Adipose tissue (tissue), 3 donors: ENCODE measurements around the gene XAB2. TPM values are rescaled to one million over a fixed set of nuclear protein-coding genes. Genes with fewer than 3 reads are reported as not detected.

Experiments used
- H3K27ac ChIP-seq: one replicate; pipeline ENCODE4 v1.5.1; 2013; ENCODE audit warnings: low read depth, low read length
- WGBS, 3 donors: extraction: QIAGEN DNeasy Blood & Tissue Kit; methylation state at CpG; one replicate each; pipeline ENCODE4 v1.1.7; 2013; 5-methylcytosine and 5-hydroxymethylcytosine counted together
- polyA plus RNA-seq, 3 donors: library from polyadenylated mRNA; stranded (reverse); fragments of 200-250 nt; gene quantifications; one replicate each; pipeline ENCODE4 v1.2.3, GENCODE V29; 2013
- donor health status: healthy with polysubstance abuse.
- donor health status: Bipolar disorder and iron deficiency.
- donor health status: healthy.

XAB2 gene
- polyA plus RNA-seq, 3 donors, result 23.3 to 33.7 (median 29.4) TPM

GRCh38 chr19:7637374-7638256, 8.3 kb upstream of the XAB2 start:
- 27 to 33% (median 28%) methylated on average over 29 to 30 of the region's 30 CpGs for WGBS, 3 donors
- peak overlapping the region; percentile 62 for H3K27ac ChIP-seq

- 4 to 7% (median 6%) methylated on average over 57 to 61 of the region's 61 CpGs for WGBS, 3 donors
These were observed 7.5 kb upstream of the XAB2 start, which contains the start of gene STXBP2 for GRCh38 chr19:7636691-7637373. STXBP2 (plus strand) TSS chr19:7637110; CDS start chr19:7637150, 40 bp downstream.

DNA sequence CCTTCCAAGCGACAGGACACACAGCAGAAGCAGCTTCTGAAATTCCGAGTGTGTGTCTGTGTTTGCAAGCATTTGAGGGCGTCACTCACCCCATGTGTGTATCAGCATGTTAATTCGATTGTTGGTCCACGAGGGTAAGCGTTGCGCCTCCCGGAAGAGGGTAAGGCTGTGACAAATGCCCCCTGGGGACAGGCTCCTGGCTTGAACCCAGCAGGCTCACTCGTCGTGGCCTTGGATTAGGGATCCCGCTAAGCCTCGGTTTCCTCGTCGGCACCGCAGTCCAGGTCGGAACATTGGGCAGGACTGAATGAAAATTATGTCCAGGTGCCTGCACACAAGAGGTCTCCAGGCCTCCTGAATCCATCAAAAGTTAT, 7.0 kb upstream of the XAB2 start:
- H3K27ac ChIP-seq, result no peak overlapping the region
- 56 to 67% (median 65%) methylated on average over 16 of the region's 16 CpGs for WGBS, 3 donors

More at GRCh38 chr19:7636691-7637373, 7.5 kb upstream of the XAB2 start, which contains the start of gene STXBP2:
- peak within 1 kb of the TSS; percentile 62 for H3K27ac ChIP-seq

DNA sequence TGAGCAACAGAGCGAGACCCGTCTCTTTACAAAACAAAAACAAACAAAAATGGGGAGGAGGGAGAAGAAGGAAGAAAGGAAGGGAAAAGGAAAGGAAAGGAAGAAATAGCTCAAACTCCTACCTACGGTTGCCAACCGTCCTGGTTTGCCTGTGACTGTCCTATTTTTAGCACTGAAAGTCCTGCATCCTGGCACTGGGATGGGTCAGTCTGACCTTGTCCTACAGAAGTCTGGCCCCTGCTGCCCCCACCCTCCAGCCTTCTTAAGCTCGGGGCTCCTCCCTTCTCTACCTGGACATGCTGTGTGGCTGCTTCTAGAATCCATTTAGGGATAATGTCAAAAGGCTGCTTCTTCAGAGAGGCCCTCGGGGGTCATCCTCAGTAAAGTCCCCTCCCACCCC, 6.3 kb upstream of the XAB2 start:
- H3K27ac ChIP-seq, result no peak overlapping the region
- WGBS, 3 donors, result 42 to 61% (median 50%) methylated on average over 6 of the region's 6 CpGs

DNA sequence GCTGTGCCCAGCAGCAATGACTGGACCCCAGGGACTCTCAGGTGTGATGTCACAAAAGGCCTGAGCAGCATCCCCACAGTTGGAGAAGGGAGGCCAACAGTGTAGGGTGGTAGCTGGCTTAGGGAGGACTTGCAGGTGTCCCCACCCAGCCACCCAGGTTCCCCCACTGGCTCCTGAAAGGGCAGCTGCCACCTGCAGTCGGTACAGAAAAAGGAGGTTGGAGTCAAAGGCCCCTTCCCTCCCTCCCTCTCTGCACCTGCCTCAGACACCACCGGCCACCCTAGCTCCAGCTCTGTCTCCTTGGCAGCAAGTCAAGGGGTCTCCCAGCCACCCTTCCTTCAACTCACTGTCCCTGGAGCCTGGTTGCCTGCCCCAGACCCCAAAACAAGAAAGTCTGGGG, 4.4 kb upstream of the XAB2 start, which contains the start of gene PCP2:
TSS of gene PCP2 (minus strand) at position 22 of the 400 bp plus-strand sequence. CDS start 262 bp downstream, outside the sequence.
- no peak within 1 kb of the TSS for H3K27ac ChIP-seq
- 29 to 40% (median 35%) methylated on average over 1 to 2 of the region's 2 CpGs for WGBS, 3 donors

GRCh38 chr19:7632340-7633203, 3.2 kb upstream of the XAB2 start:
- 88 to 90% (median 89%) methylated on average over 40 of the region's 40 CpGs for WGBS, 3 donors
- no peak overlapping the region for H3K27ac ChIP-seq

DNA sequence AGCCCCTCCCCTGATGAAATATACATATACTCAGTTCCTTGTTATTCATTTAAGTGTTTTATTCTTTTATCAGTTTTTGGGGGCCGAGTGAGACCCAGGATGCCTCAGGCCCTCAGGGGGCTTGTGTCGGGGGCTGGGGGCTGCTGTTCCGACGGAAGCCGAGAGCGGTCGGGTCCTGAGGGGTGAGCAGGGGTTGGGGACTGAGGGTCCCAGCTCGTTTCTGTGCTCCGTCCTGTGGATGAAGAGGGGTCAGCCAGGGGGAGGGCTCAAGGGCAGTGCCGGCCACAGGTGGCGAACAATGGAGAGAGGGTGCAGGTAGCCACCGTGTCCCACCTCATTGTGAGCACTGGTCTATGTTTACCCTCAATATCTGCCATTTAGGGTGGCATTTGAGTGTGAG, 2.2 kb upstream of the XAB2 start:
- 84 to 93% (median 90%) methylated on average over 12 of the region's 12 CpGs for WGBS, 3 donors
- H3K27ac ChIP-seq, result no peak overlapping the region

- H3K27ac ChIP-seq, result peak overlapping the region; percentile 32
- WGBS, 3 donors, result 3 to 5% (median 3%) methylated on average over 15 of the region's 15 CpGs
These were observed 595 bp downstream of the XAB2 start for GRCh38 chr19:7628589-7629311.

- WGBS, 3 donors, result 89 to 94% (median 92%) methylated on average over 20 to 24 of the region's 24 CpGs
- no peak overlapping the region for H3K27ac ChIP-seq
These were observed 2.2 kb downstream of the XAB2 start for GRCh38 chr19:7627166-7627565.

DNA sequence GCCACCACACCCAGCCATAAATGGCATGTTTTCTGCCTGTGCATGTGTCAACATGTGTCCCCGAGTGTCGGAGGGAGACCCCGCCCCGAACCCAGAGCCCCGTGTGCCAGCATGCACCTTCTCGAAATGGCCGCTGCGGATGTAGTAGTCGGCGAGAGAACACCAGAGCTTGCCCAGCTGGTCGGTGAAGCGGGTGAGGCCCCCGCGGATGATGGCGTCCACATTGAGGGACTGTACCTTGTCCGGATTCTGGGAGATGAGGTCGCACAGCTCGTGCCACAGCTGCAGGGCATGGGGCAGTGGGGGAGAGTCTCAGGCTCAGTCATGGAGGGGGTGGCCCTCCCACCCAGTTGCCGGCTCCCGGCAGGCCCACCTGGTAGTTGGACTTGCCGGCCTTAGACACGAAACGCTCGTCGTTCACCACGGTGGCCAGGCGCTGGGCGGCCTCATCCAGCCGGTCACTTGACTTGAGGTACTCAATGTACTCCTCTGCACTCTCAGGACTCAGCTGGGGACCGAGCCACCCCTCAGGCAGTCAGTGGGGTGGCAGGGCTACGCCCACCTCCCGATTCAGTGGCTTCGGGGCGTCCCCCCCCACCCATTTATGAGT, 3.5 kb downstream of the XAB2 start:
- WGBS, 3 donors, result 96 to 97% (median 97%) methylated on average over 30 to 34 of the region's 34 CpGs
- H3K27ac ChIP-seq, result no peak overlapping the region

- WGBS, 3 donors, result 90 to 94% (median 92%) methylated on average over 17 of the region's 17 CpGs
- H3K27ac ChIP-seq, result no peak overlapping the region
These were observed 4.5 kb downstream of the XAB2 start for GRCh38 chr19:7624810-7625209.

DNA sequence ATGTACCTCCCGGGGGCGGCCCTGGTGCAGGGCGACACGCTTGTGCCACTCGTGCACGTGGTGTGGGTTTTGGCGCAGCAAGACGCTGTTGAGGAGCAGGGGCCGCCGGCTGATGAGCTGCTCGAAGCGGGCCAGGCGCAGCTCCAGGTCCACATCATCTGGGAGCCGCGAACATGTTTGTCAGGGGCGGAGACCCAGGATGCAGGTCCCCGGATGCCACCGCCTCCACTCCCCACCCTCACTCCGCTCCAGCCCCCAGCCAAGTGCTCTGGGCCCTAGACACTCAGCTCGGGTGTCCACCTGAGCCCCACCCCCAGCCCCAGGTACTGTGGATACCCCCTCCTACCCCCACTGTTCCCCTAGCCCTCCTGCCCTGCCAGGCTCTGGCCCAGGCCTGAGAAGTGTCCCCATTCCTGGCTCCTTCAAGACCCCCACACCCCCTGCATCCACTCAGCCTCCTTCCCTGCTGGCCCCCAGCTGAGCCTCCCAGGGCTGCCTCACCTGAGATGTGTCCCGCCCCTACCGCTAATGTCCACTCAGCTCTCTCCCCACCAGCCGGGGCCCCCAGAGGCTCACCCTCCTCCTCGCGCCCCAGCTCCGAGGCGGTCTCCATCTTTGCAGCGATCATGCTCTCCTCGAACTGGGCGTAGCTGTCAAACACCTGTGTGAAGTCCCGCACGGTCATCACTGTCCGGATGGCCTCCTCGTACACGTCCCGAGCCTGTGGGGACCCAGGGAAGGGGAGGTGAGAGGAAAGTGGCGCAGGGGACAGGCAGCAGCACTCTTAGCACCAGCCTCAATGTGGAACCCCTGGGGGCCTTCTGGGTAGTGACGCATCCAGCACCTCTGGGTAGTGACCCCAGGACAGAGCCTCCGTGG, 5.4 kb downstream of the XAB2 start:
- WGBS, 3 donors, result 89 to 94% (median 94%) methylated on average over 34 to 39 of the region's 39 CpGs

DNA sequence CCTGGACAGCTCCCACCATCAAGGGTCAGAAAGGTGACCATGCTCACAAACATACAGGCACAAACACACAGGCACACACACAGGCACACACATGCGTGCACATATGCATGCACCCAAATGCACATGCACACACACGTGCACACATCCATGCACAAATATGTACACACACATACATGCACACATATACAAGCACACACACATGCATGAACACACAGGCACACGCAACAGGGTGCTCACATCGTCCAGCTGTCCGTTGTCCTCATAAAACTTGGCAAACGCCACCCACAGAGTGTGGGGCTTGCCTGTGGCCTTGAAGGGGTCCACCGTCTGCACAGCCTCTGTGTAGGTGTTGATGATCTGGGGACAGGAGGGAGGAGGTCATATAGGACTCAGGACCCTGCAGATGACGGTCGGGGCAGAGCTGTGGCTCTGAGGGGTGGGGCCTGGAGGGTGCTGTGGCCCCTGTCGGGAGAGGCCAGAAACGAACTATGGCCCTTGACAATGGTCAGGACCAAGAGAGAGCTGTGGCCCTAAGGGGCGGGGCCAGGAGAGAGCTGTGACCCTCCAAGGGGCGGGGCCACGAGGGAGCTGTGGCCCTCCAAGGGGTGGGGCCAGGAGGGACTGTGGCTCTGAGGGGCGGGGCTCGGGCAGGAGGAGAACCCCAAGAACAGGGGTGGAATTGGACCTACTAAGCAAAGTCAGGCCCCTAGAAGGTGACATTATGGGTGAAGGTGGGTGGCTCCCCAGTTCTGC, 6.2 kb downstream of the XAB2 start:
- H3K27ac ChIP-seq, result no peak overlapping the region
- 81 to 87% (median 82%) methylated on average over 16 of the region's 16 CpGs for WGBS, 3 donors

More for the DNA sequence above, 5.4 kb downstream of the XAB2 start:
- no peak overlapping the region for H3K27ac ChIP-seq

DNA sequence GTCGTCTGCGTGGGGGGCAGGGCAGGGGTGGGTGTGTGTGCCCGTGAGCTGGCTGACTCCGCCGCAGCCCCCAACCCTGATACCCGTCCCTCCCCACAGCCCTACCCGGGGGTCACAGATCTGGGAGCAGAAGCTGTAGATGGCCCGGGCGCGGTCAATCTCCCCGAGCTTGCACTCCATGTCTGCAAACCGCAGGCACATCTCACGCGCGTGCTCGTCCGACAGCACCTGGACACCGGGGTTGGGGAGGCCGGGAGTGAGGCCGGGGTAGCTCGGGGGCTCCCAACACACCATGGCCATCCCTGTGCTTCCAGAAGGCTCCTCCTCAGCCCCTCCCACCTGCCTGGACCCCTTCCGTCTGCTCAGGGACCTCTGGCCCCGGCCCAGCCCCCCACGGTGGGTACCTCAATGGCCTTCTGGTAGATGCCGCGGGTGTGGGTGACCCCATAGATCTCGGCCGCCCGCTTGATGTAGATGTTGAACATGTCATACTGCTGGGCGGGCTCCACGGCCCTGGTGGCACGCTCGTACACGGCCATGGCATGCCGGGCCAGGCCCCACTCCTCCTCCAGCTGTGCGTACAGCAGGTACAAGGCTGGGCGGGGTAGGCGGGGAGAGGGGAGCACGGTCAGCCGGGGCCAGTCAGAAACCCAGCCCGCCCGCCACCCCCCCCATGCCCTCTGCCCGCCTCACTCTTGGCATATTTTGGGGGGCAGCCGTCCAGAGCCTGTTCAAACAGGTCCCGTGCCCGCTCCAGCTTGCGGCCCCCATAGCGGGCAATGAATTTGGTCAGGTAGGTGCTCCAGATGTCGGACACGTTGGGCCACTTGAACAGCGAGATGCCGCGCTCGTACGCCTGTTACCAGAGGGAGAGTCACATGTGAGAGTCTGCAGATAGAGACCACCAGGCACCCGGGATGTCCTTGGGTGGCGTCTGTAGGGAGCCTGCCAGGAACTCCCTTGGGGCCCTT, 8.6 kb downstream of the XAB2 start:
- H3K27ac ChIP-seq, result no peak overlapping the region
- 93 to 95% (median 93%) methylated on average over 55 to 57 of the region's 57 CpGs for WGBS, 3 donors
